ENCODE data around the gene FAM184A. TPM values are rescaled to one million over a fixed set of nuclear protein-coding genes. Genes with fewer than 3 reads are reported as not detected.
"Not testable (repeated sequence)": the region's sequence is repeated elsewhere in the genome, so short reads cannot be mapped to it uniquely, and the experiment has no call there.

Gene FAM184A
- total and polyA plus RNA-seq, 9 of the 15 experiments (the other 6 are each of a cell fraction or from before 2014, with no cell fraction given): 6.4 to 18.7 (median 13.1) TPM

DNA sequence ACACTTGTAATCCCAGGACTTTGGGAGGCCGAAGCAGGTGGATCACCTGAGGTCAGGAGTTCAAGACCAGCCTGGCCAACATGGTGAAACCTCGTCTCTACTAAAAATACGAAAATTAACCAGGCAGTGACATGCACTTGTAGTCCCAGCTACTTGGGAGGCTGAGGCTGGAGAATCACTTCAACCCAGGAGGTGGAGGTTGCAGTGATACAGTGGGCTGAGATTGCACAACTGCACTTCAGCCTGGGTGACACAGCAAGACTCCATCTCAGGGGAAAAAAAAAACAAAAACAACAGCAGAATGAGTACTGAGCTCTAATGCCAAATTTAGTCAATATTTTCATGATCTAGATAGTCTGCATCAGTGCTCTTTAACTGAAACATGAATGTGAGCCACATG is 81.0 kb downstream of the FAM184A start:
- POLR2A ChIA-PET: interaction anchor here (0.7 to 0.9 kb wide), 2 partner anchors 113 to 399 kb away, joined by 3 to 6 read pairs; no protein-coding TSS in a partner anchor
- in situ Hi-C loops (cut with MboI): not testable (repeated sequence)
- 64% methylated on average over 2 of the region's 3 CpGs for WGBS (ENCODE audit: insufficient coverage, low coverage, missing lambda C conversion rate)

DNA sequence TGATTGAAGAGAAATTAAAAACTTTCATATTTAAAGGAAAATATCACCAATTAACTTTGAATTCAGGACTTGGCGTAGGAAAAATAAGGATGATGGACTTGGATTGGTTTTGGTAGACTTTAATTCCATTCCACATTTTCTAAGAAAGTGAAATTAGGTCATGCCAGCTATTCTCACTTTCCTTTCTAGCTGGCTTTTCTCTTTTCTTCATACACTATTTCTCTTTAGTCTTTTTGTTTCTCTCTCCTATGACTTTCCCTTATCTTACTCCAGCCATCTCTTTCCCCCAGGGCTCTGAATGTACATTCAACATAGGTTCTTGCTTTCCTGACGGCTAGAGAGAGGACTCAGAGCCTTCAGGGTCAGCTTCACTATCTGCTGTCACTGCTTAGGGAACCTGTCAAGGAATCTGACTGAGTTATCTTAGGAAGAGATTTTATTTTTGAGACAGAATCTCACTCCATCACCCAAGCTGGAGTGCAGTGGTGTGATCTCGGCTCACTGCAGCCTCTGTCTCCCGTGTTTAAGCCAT is 82.1 kb downstream of the FAM184A start:
- Histone ChIP-seq H3K79me2 (ENCODE audit: control insufficient read depth, insufficient read depth, low read length) (no peaks in the 10 kb centered on the region), H3K4me2 (ENCODE audit: insufficient read depth, low read length) (no peak overlapping the region), H3K27me3 (ENCODE audit: control insufficient read depth in 2 of 2, insufficient read depth in 2 of 2, low read length in 2 of 2) (no peaks in the 10 kb centered on the region), H3K4me1 (replicated peaks in 1 of 2; ENCODE audit: control insufficient read depth in 2 of 2, insufficient read depth in 2 of 2, low read length in 2 of 2) (no peaks in the 10 kb centered on the region), H4K20me1 (replicated peaks; ENCODE audit: control insufficient read depth, insufficient read depth, low read length) (no peaks in the 10 kb centered on the region), H3K27ac (ENCODE audit: extremely low read depth, low read depth, low read length) (no peak overlapping the region), H3K4me3 (no peak overlapping the region), H3K9ac (ENCODE audit: insufficient read depth in 1 of 2, low read depth in 2 of 2, low read length in 2 of 2) (no peak overlapping the region), H2AFZ (ENCODE audit: low read depth, low read length) (no peak overlapping the region), H3K9me1 (ENCODE audit: control insufficient read depth, insufficient read depth, low read length) (no peaks in the 10 kb centered on the region), H3K36me3 (ENCODE audit: control insufficient read depth, insufficient read depth, low read length) (no peaks in the 10 kb centered on the region; the same call in 1 of the 3 replicates), H3K9me3 (replicated peaks; ENCODE audit: control insufficient read depth, insufficient read depth, low read depth, low read length) (no peaks in the 10 kb centered on the region)
- in situ Hi-C loops (cut with MboI) (no loop called here), intact Hi-C loops (cut with micrococcal nuclease) (no loop called here)
- 83% methylated on average over 4 of the region's 4 CpGs for WGBS (ENCODE audit: insufficient coverage, low coverage, missing lambda C conversion rate)
- POLR2A ChIA-PET: interaction anchor here (0.6 kb wide), 1 partner anchor 12 kb away, joined by 3 read pairs; no protein-coding TSS in a partner anchor
- no TSS peak for BruUV-seq (replicated peaks)
- no peak for FAIRE-seq
- ATAC-seq: no peak
- TF ChIP-seq NCOR1 (IDR thresholded peaks at IDR 0.05): no peak
- TF ChIP-seq NFRKB (IDR thresholded peaks at IDR 0.05; ENCODE audit: low read depth): no peak
- no peak for TF ChIP-seq DPF2 (IDR thresholded peaks at IDR 0.05)
- TF ChIP-seq SUPT5H (IDR thresholded peaks at IDR 0.05): no peak
- no peak for TF ChIP-seq ARNT (IDR thresholded peaks at IDR 0.05)
- TF ChIP-seq ZNF707 (CRISPR knock-in tag; conservative IDR thresholded peaks at IDR 0.05): no peak
- TF ChIP-seq SLC30A9 (CRISPR knock-in tag; IDR thresholded peaks at IDR 0.05): no peak
- no peak for TF ChIP-seq PTBP1 (IDR thresholded peaks at IDR 0.05; ENCODE audit: low read depth, low read length)
- TF ChIP-seq, protein P1, sequence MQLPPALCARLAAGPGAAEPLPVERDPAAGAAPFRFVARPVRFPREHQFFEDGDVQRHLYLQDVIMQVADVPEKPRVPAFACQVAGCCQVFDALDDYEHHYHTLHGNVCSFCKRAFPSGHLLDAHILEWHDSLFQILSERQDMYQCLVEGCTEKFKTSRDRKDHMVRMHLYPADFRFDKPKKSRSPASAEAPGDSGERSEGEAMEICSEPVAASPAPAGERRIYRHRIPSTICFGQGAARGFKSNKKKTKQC (CRISPR knock-in tag; IDR thresholded peaks at IDR 0.05): no peak
- TF ChIP-seq TEAD2 (tag; IDR thresholded peaks at IDR 0.05): no peak
- TF ChIP-seq, protein P2, sequence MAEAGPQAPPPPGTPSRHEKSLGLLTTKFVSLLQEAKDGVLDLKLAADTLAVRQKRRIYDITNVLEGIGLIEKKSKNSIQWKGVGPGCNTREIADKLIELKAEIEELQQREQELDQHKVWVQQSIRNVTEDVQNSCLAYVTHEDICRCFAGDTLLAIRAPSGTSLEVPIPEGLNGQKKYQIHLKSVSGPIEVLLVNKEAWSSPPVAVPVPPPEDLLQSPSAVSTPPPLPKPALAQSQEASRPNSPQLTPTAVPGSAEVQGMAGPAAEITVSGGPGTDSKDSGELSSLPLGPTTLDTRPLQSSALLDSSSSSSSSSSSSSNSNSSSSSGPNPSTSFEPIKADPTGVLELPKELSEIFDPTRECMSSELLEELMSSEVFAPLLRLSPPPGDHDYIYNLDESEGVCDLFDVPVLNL (CRISPR knock-in tag; IDR thresholded peaks at IDR 0.05; ENCODE audit: low read depth): no peak
- TF ChIP-seq, protein P3, sequence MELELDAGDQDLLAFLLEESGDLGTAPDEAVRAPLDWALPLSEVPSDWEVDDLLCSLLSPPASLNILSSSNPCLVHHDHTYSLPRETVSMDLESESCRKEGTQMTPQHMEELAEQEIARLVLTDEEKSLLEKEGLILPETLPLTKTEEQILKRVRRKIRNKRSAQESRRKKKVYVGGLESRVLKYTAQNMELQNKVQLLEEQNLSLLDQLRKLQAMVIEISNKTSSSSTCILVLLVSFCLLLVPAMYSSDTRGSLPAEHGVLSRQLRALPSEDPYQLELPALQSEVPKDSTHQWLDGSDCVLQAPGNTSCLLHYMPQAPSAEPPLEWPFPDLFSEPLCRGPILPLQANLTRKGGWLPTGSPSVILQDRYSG (tag; conservative IDR thresholded peaks at IDR 0.05; ENCODE audit: low read depth): no peak
- CTCF ChIA-PET (ENCODE audit: low intra/inter-chr PET ratio): no interaction called here
- DNase-seq (ENCODE audit: extremely low read depth in 1 of 4, low spot score in 3 of 4): no peak

More for the DNA sequence above, 81.0 kb downstream of the FAM184A start:
- H3K27me3 ChIP-seq (ENCODE audit: control insufficient read depth in 2 of 2, insufficient read depth in 2 of 2, low read length in 2 of 2); H3K4me3 ChIP-seq; H3K9me1 ChIP-seq (ENCODE audit: control insufficient read depth, insufficient read depth, low read length); H3K4me2 ChIP-seq (ENCODE audit: insufficient read depth, low read length); H3K9me3 ChIP-seq (replicated peaks; ENCODE audit: control insufficient read depth, insufficient read depth, low read depth, low read length); BruUV-seq (replicated peaks); CTCF ChIA-PET (ENCODE audit: low intra/inter-chr PET ratio); H3K9ac ChIP-seq (ENCODE audit: insufficient read depth in 1 of 2, low read depth in 2 of 2, low read length in 2 of 2); H4K20me1 ChIP-seq (replicated peaks; ENCODE audit: control insufficient read depth, insufficient read depth, low read length); H3K36me3 ChIP-seq (ENCODE audit: control insufficient read depth, insufficient read depth, low read length); H3K27ac ChIP-seq (ENCODE audit: extremely low read depth, low read depth, low read length); intact Hi-C loops (cut with micrococcal nuclease); FAIRE-seq; H3K4me1 ChIP-seq (replicated peaks in 1 of 2; ENCODE audit: control insufficient read depth in 2 of 2, insufficient read depth in 2 of 2, low read length in 2 of 2); H2AFZ ChIP-seq (ENCODE audit: low read depth, low read length); DNase-seq (ENCODE audit: extremely low read depth in 1 of 4, low spot score in 3 of 4); H3K79me2 ChIP-seq (ENCODE audit: control insufficient read depth, insufficient read depth, low read length); ATAC-seq: not testable (repeated sequence)
- TF ChIP-seq NFE2 (IDR thresholded peaks at IDR 0.05; ENCODE audit: low read depth) (peak; percentile 44), CEBPG (CRISPR knock-in tag; IDR thresholded peaks at IDR 0.05) (peak; percentile 36; the same call in 1 of the 2 replicates), CEBPG (tag; conservative IDR thresholded peaks at IDR 0.05 in 1 of 2, IDR thresholded peaks at IDR 0.05 in 1 of 2) (0 out of 4 replicates have a peak, but pooled peaks have one; percentile 15 to 23), CEBPB (tag; IDR thresholded peaks at IDR 0.05) (peak; percentile 91)

Measured in K562 (cell line).